GM13976 (cell line): ENCODE results near the gene FOXP1.

Source experiments
- DNase-seq: peaks from one replicate; pipeline ENCODE4 v3.0.0; 2012; ENCODE audit warnings: low spot score
- CTCF ChIP-seq: IDR thresholded peaks from 2 replicates; pipeline ENCODE4 v1.5.1; 2012; ENCODE audit warnings: borderline replicate concordance, mild to moderate bottlenecking; ENCODE audit not compliant: insufficient read depth; ENCODE audit errors: extremely low read depth, missing control alignments, control extremely low read depth
- in situ Hi-C: fragments of 300-500 bp; cut with MboI; formaldehyde crosslinking; loops from one replicate; pipeline ENCODE4 v1.12.0; 2022; ENCODE audit warnings: low sequenced_read_pairs, mixed read lengths, inconsistent platforms; ENCODE audit not compliant: unreplicated experiment

The FOXP1 gene

GRCh38 chr3:71271596-71271995 lies 311.9 kb downstream of the FOXP1 start:
- no peak for DNase-seq
- in situ Hi-C loops, result no loop called here
- TF ChIP-seq CTCF, result no peak

DNA sequence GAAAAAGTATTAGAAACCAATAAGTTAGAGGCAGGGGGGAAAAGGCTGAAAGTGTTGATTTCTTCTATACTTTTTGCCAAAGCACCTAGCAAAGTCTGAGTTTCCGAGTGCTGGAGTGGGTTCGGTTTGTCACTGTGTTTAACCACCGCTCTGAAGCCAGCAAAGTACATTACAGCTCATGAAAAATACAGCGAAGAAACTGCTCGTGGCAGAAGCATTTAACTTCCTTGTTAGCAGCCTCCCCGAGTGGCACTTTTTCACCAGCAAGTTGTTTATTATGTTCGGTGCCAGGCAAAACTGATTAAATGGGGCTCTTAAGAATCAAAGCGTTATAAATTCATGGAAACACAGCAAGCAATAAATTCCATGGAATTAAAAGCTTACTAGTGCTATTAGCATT lies 313.6 kb downstream of the FOXP1 start:
- in situ Hi-C loops, result no loop called here
- DNase-seq, result no peak
- TF ChIP-seq CTCF, result no peak

GRCh38 chr3:71268462-71268999 lies 315.0 kb downstream of the FOXP1 start:
- in situ Hi-C loops, result no loop called here
- no peak for TF ChIP-seq CTCF
- DNase-seq, result no peak

- in situ Hi-C loops, result no loop called here
- no peak for TF ChIP-seq CTCF
- no peak for DNase-seq
Measured at GRCh38 chr3:71266875-71267274, 316.7 kb downstream of the FOXP1 start.

DNA sequence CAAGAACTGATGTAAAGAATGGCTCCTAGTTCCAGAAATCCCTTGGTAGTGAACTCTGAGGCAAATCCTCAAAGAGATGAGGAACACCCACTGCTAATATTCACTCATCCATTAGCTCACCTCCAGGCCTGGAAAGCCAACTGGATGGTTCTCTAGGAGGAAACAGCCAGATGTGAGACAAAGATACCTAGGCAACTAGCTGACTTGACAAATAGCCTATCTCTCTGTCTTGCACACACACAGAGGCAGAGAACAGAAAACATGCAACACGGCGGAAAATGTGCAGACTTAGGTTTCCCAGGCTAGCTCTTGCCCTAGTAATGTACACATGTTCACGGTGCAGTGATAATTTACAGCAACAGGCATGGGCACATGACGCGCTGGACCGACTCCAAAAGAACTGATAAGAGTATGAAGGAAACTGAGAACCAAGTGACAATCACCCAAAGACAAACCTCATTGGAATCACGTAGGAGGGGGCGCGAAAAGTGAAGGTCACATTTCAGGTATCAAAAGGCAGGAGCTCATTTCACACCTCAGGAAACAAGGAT lies 318.1 kb downstream of the FOXP1 start:
- no peak for TF ChIP-seq CTCF
- no peak for DNase-seq
- in situ Hi-C loops, result no loop called here

- no peak for DNase-seq
- in situ Hi-C loops, result no loop called here
- no peak for TF ChIP-seq CTCF
Measured at GRCh38 chr3:71264840-71265239, 318.7 kb downstream of the FOXP1 start.
